IPS-11a (cell line): ENCODE results near the gene FOXL3.
"Not testable (repeated sequence)": the region's sequence is repeated elsewhere in the genome, so short reads cannot be mapped to it uniquely, and the experiment has no call there.

Source experiments
- H3K4me3 ChIP-seq: one replicate; pipeline ENCODE4 v1.5.1; 2013; ENCODE audit warnings: low read depth, low read length, control low read depth

The FOXL3 gene

GRCh38 chr7:335358-336148 lies 45.6 kb downstream of the FOXL3 start:
- H3K4me3 ChIP-seq: no peak overlapping the region

GRCh38 chr7:336149-336533 lies 46.2 kb downstream of the FOXL3 start:
- not testable (repeated sequence) for H3K4me3 ChIP-seq

- H3K4me3 ChIP-seq: no peak overlapping the region
These were observed 47.0 kb downstream of the FOXL3 start for GRCh38 chr7:336810-337566.

GRCh38 chr7:337567-337951 lies 47.6 kb downstream of the FOXL3 start:
- H3K4me3 ChIP-seq: no peak overlapping the region

GRCh38 chr7:338295-339061 lies 48.5 kb downstream of the FOXL3 start:
- H3K4me3 ChIP-seq: no peak overlapping the region

GRCh38 chr7:339062-339342 lies 49.0 kb downstream of the FOXL3 start:
- no peak overlapping the region for H3K4me3 ChIP-seq

GRCh38 chr7:339696-340095 lies 49.7 kb downstream of the FOXL3 start:
- H3K4me3 ChIP-seq: no peak overlapping the region

GRCh38 chr7:340200-340937 lies 50.4 kb downstream of the FOXL3 start:
- H3K4me3 ChIP-seq: no peak overlapping the region
